ENCODE data around the gene SLIT2. TPM values are rescaled to one million over a fixed set of nuclear protein-coding genes. Genes with fewer than 3 reads are reported as not detected.

SLIT2 gene
- total RNA-seq, 1 experiment from 2014 or later: 10.2 TPM

- H3K27me3 Mint-ChIP-seq (ENCODE audit: insufficient read depth, unreplicated experiment): no peaks in the 10 kb centered on the region
- BruUV-seq (replicated peaks): no TSS peak
- no peaks in the 10 kb centered on the region for H3K4me1 Mint-ChIP-seq (ENCODE audit: insufficient read depth, unreplicated experiment)
- no peak overlapping the region for H3K4me3 Mint-ChIP-seq (ENCODE audit: unreplicated experiment)
- POLR2A ChIA-PET: no interaction called here
- CTCF ChIA-PET: interaction anchor here (0.9 kb wide), 1 partner anchor 14 kb away, joined by 3 read pairs; no protein-coding TSS in a partner anchor
- H3K27ac Mint-ChIP-seq (ENCODE audit: low read depth, unreplicated experiment): no peak overlapping the region
- no peak for TF ChIP-seq CTCF (IDR thresholded peaks at IDR 0.05; ENCODE audit: unreplicated experiment)
- intact Hi-C loops (cut with micrococcal nuclease): no loop called here
- DNase-seq (ENCODE audit: unreplicated experiment): no peak
- no peaks in the 10 kb centered on the region for H3K36me3 Mint-ChIP-seq (ENCODE audit: insufficient read depth, unreplicated experiment)
- no peaks in the 10 kb centered on the region for H3K9me3 Mint-ChIP-seq (ENCODE audit: unreplicated experiment)
These were observed 27.7 kb downstream of the SLIT2 start for GRCh38 chr4:20279381-20279780.

- BruUV-seq (replicated peaks): no TSS peak
- intact Hi-C loops (cut with micrococcal nuclease): no loop called here
- POLR2A ChIA-PET: no interaction called here
- H3K4me1 Mint-ChIP-seq (ENCODE audit: insufficient read depth, unreplicated experiment): no peaks in the 10 kb centered on the region
- CTCF ChIA-PET: no interaction called here
- H3K27ac Mint-ChIP-seq (ENCODE audit: low read depth, unreplicated experiment): peak overlapping the region; percentile 19
- TF ChIP-seq CTCF (IDR thresholded peaks at IDR 0.05; ENCODE audit: unreplicated experiment): no peak
- H3K4me3 Mint-ChIP-seq (ENCODE audit: unreplicated experiment): no peak overlapping the region
- no peak for DNase-seq (ENCODE audit: unreplicated experiment)
- no peaks in the 10 kb centered on the region for H3K9me3 Mint-ChIP-seq (ENCODE audit: unreplicated experiment)
- H3K36me3 Mint-ChIP-seq (ENCODE audit: insufficient read depth, unreplicated experiment): no peaks in the 10 kb centered on the region
- no peaks in the 10 kb centered on the region for H3K27me3 Mint-ChIP-seq (ENCODE audit: insufficient read depth, unreplicated experiment)
These were observed 29.7 kb downstream of the SLIT2 start for GRCh38 chr4:20281453-20281852.

- peaks cover 7% of the 10 kb centered on the region for H3K4me1 Mint-ChIP-seq (ENCODE audit: insufficient read depth, unreplicated experiment)
- TF ChIP-seq CTCF (IDR thresholded peaks at IDR 0.05; ENCODE audit: unreplicated experiment): no peak
- intact Hi-C loops (cut with micrococcal nuclease): no loop called here
- H3K27ac Mint-ChIP-seq (ENCODE audit: low read depth, unreplicated experiment): no peak overlapping the region
- H3K36me3 Mint-ChIP-seq (ENCODE audit: insufficient read depth, unreplicated experiment): no peaks in the 10 kb centered on the region
- POLR2A ChIA-PET: no interaction called here
- no TSS peak for BruUV-seq (replicated peaks)
- H3K27me3 Mint-ChIP-seq (ENCODE audit: insufficient read depth, unreplicated experiment): no peaks in the 10 kb centered on the region
- H3K9me3 Mint-ChIP-seq (ENCODE audit: unreplicated experiment): no peaks in the 10 kb centered on the region
- DNase-seq (ENCODE audit: unreplicated experiment): no peak
- no peak overlapping the region for H3K4me3 Mint-ChIP-seq (ENCODE audit: unreplicated experiment)
- CTCF ChIA-PET: interaction anchor here (0.7 kb wide), 1 partner anchor 95 kb away, joined by 3 read pairs; no protein-coding TSS in a partner anchor
These were observed 31.3 kb downstream of the SLIT2 start for GRCh38 chr4:20283039-20283438.

- no peak for TF ChIP-seq CTCF (IDR thresholded peaks at IDR 0.05; ENCODE audit: unreplicated experiment)
- BruUV-seq (replicated peaks): no TSS peak
- Mint-ChIP-seq H3K4me3 (ENCODE audit: unreplicated experiment) (no peak overlapping the region), H3K27ac (ENCODE audit: low read depth, unreplicated experiment) (no peak overlapping the region), H3K4me1 (ENCODE audit: insufficient read depth, unreplicated experiment) (peaks cover 7% of the 10 kb centered on the region), H3K36me3 (ENCODE audit: insufficient read depth, unreplicated experiment) (no peaks in the 10 kb centered on the region), H3K9me3 (ENCODE audit: unreplicated experiment) (no peaks in the 10 kb centered on the region), H3K27me3 (ENCODE audit: insufficient read depth, unreplicated experiment) (no peaks in the 10 kb centered on the region)
- intact Hi-C loops (cut with micrococcal nuclease): no loop called here
- ChIA-PET CTCF (no interaction called here), POLR2A (no interaction called here)
- DNase-seq (ENCODE audit: unreplicated experiment): no peak
These were observed 33.3 kb downstream of the SLIT2 start for GRCh38 chr4:20284990-20285389.

Data from MCF 10A (cell line).